HG03135 (cell line): ENCODE measurements around the gene CHN1.

Experiments
- ATAC-seq: cut with Tn5 transposase; IDR thresholded peaks from one replicate; pipeline ENCODE4 v1.9.1; 2021; ENCODE audit warnings: mild to moderate bottlenecking, moderate library complexity; ENCODE audit not compliant: unreplicated experiment

The CHN1 gene

GRCh38 chr2:174833737-174834136, 171.4 kb downstream of the CHN1 start:
- no peak for ATAC-seq

GRCh38 chr2:174830561-174830960, 174.6 kb downstream of the CHN1 start:
- ATAC-seq: no peak

DNA sequence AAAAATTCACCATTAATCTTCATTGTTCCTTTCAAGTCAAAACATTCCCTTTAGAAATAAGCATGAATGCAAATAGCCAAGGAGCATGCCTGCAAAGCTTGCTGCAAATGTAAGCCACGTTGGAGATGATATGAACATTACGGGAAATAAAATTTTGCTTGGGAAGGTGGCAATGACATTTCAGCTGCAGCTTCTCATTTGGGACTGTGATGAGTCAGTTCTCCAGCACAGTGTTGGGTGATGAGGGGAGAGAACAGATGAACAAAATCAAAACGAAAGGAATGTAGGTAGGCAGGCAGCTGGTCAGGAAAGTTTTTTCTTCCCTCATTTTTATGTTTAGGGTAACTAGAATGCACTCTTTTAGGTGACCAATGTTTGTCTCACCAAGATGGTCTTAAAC, 175.6 kb downstream of the CHN1 start:
- no peak for ATAC-seq

DNA sequence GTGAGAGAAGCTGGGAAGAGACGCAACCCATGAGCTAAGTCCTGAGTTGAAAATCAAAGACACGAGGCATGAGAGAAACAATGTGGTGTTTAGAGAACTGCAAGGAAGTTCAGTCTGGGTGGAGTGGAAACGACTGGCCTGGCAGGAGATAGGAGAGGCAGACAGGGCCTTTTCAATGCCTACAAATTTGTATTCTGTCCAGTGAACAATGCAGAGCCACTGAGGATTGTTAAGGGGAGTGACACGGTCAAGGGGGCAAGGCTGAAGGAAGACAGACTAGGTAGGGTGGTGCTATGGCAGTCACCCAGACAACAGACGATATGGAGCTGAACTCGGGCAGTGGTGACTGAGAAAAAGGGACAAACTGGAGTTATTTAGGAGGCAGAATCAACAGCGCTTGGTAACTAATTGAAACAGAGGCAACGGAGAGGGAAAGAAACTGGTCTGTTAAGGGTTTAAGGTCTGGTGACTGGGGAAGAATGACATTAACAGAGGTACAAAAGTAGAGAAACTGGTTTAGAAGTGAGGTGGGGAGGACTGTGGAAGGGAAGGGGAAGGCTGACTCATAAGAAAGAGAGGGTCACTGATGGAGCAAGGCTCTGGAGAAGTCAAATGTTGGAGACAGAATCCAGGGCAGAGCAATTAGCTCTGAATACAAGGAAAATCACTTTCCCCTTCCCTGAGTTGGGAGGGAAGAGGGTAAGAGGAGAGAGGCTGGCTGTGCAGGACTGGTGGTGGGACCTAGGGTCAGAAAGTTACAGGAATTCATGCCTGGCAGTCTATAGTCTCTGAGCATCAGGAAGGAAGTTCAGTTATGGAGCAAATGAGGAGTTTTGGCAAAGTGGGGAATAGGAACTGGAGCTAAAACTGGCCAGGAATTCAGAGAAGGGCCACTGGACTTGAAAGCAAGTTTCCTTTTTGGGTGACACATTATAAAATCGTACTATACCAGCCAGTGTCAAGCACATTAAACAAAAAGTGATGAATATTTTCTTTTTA, 177.5 kb downstream of the CHN1 start:
- ATAC-seq: no peak

DNA sequence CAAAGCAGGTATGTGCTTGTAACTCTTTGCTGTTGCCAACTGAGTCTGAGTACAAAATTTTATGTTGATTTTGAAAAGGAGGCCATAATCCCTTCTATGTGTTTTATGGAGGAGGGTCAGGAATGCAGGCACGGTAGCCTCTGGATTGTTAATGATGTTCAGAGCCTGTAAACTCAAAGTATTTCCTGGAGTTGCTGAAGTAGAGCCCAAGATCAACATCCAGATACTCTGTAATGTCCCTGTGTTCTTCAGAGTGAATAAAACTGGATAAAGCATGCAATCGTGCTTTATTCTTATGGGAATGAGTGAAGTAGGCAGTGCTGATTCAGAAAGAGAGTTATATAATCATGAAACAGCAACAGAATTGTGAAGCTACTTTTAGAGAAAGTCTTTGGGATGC, 179.1 kb downstream of the CHN1 start:
- ATAC-seq: no peak

GRCh38 chr2:174824068-174824467, 181.1 kb downstream of the CHN1 start:
- ATAC-seq: no peak

DNA sequence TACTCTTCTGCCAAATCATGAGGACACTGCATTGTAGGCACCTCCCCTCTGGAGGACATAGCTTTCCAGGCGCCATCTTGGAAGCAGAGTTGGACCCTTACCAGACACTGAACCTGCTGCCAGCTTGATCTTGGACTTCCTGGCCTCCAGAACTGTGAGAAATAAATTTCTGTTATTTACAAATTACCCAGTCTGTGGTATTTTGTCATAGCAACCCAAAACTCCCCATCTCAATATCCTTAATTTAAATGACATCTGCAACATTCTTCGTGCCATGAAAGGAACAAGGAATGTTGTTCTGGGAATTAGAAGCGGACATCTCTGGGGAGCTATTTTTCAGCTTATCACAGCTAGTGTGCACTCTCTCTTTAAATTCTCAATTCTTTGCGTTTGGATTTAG, 183.6 kb downstream of the CHN1 start:
- no peak for ATAC-seq

DNA sequence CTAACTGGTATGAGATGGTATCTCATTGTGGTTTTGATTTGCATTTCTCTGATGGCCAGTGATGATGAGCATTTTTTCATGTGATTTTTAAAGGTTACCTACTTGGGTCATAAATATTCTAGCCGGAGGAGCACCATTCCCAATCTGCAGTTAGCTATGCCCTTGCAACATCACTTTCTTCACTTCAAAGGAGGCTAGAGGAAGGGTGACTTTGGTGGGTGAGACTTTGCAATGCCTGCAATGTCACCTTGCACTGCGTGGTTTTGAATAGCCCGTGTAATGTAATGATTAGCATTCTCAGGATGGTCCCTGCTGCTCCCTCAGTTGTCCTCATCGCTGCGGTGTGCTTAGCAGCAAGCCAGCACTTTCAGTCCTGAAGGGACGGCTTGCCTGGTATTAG, 184.8 kb downstream of the CHN1 start:
- ATAC-seq: no peak

- ATAC-seq: no peak
These were observed 189.7 kb downstream of the CHN1 start for GRCh38 chr2:174815526-174815925.

- ATAC-seq: no peak
These were observed 193.1 kb downstream of the CHN1 start for GRCh38 chr2:174812037-174812436.

DNA sequence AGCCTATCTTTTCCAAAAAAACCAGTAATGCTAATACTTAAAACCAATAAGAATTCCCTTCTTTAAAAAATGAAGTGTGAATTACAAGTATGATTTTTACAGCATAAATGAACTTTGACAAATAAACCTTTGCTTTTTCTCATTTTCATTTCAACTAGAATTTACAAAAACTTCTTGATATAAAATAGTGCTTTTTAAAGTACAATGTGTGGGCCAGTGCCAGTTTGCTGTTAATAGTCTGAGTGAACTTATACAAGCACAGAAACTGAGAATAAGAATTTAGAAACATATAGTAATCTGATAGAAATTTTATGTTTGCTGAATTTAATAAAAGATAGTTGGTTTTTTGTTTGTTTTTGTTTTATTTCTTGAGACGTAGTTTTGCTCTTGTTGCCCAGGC, 197.2 kb downstream of the CHN1 start:
- no peak for ATAC-seq

- no peak for ATAC-seq
These were observed 199.4 kb downstream of the CHN1 start for GRCh38 chr2:174805803-174806202.

- no peak for ATAC-seq
These were observed 202.7 kb downstream of the CHN1 start for GRCh38 chr2:174802459-174802858.

- ATAC-seq: no peak
These were observed 204.6 kb downstream of the CHN1 start for GRCh38 chr2:174800436-174801205.

DNA sequence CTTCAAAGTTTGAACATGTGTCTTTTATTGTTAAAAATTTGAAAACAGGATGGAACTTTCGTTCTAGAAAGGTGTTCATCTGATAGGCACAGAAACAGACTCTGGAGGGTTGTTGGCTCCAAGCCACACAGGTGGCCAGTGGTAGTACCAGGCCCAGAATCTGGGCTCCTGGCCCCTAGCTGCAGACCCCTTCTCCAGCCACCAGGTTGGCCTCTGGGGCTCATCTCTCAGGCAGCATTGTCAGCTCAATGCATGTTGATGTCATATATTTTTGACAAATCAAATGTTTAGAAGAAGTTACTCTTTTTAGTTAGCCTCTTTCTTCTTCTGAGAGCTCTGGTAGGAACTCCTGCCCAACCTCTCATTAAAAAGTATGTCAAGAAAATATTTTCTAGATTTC, 206.4 kb downstream of the CHN1 start:
- no peak for ATAC-seq

- ATAC-seq: no peak
These were observed 207.4 kb downstream of the CHN1 start for GRCh38 chr2:174797781-174798276.

GRCh38 chr2:174796319-174796771, 208.8 kb downstream of the CHN1 start:
- no peak for ATAC-seq

DNA sequence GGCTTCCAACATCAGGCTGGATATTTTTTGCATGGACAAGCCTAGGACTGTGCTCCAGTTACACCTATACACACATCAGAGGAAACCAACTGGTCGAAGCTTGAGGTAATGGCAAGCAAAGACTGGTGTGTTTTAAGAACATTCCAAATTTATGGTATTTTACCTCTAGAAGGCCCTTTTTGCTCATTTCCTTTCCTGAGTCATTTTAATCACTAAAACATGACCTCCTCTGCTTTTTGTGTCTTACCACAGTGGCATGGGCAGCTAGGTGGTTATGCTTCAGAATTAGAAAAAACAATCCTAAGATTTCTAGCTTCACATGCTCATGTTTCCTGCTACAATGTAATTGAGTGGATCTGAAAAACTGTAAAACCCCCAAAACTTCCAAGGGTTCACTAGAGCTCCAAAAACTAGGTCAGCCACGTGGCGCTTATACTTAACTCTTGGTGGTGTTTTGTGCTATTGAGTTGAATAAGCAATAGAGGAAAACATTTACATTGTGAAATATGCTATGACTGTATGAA, 210.3 kb downstream of the CHN1 start:
- no peak for ATAC-seq

DNA sequence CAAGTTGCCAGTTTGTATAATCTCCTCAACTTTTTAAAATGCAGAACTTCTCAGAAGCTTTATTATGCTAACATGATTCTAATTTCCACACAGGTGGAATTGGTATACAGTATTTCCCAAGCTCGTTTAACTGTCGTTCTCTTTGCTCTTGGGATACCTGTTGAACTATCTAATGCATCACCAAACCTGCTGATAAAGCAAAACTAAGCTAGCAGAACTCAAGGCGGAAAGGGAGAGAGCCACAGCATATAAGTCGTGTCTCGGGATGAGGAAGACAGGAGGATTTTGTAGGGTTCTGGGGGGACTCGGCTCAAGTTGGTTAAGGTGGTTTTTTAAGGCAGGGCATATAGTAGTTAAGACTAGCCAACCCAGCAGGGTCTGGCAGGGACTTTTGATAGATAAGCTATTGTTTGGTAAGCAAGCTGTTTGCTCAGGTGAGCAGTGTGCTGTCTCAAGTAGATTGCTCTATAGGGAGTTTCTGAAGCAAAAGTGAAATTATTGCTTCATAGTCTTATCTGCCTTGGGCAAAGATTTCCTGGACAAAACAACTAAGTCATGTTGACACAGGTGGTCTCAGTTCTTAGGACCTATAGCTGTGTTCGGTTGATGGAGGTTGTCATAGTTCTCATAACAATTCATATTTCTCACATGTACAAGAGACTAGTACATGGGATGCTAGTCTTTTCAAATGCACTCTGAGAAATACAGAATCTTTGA, 212.7 kb downstream of the CHN1 start:
- ATAC-seq: no peak

DNA sequence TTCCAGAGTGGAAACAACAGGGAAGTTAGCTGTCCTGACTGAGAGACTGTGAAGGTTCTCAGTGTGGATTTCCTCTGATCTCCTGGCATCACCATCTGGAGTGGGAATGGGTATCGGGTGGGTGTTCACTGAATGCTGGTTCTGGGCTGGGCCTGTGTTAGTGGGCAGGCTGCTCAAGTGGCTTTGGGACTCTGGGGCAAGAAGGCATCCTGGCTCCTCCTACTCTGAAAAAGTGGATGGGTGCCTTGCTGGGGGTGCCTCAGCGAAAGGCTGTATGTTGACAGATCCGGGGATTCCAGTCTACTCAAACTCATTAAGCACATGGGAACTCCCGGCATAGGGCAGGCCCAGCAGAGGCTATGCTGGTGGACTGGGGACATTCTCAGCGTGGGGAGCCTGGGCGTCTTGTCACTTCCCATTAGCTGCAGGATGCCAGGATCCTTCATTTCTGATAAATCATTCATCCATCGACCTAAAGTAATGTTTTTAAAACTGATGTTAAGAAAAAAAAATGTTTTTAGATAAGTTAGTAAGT, 213.4 kb downstream of the CHN1 start:
- no peak for ATAC-seq

GRCh38 chr2:174791020-174791419, 214.2 kb downstream of the CHN1 start:
- ATAC-seq: no peak
